HFF-Myc (cell line): Measurements from ENCODE around the gene C1R.

Source experiments
- DNase-seq: peaks from one replicate; pipeline ENCODE4 v3.0.0-alpha.2; 2011; ENCODE audit warnings: low read depth; ENCODE audit errors: extremely low read depth
- H3K4me3 ChIP-seq: replicated peaks from 2 replicates; pipeline ENCODE4 v1.5.1; 2011; ENCODE audit warnings: low read depth, mild to moderate bottlenecking, control low read depth, low read length
- CTCF ChIP-seq: IDR thresholded peaks from 2 replicates; pipeline ENCODE4 v1.5.1; 2012; ENCODE audit warnings: mild to moderate bottlenecking, low read depth, low read length, control low read depth; ENCODE audit errors: missing control alignments

The C1R gene

GRCh38 chr12:7134396-7135166 lies 42.3 kb upstream of the C1R start:
- no peak for DNase-seq
- H3K4me3 ChIP-seq = no peak overlapping the region
- no peak for TF ChIP-seq CTCF

- peak overlapping the region; percentile 53 for H3K4me3 ChIP-seq
- DNase-seq = no peak
- TF ChIP-seq CTCF = no peak
Observed at GRCh38 chr12:7131502-7131866, 39.2 kb upstream of the C1R start.

DNA sequence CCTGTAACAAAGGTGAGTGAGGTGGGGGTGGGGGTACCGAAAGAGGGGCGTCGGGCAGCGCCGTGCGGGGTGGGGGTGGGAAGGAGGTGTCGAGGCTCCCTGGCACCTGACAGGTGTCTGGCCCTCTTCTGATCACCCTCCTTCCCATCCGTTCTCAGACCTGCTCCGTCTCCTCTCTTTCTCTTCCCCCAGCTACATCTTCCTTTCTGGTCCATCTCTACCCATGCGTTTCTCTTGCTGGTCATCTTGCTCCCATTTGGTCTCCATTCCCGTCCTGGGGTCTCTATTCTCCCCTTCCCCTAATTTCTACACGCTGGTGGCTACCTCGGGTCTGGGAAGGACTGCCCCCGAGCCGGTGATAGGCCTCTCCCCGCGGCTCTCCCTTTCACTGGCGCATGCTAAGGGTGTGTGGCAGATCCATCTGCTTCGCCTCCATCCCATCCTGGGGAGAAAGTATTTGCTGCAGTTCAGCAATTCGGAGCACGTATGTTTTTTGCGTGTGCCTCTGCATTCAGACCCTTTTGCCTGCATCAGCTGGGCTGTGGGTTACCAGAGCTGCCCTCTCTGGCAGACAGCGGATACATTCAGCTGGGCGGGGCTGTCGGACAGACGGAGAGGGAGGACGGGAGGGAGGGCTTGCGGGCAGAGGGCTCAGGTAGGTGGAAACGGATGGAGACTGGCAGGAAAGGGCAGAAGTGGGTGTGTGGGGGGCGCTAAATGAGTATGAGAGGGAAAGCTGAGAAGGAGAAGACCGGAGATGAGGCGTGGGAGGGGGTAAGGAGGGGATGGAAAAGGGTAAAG lies 38.7 kb upstream of the C1R start:
- peak overlapping the region; percentile 53 for H3K4me3 ChIP-seq
- no peak for DNase-seq
- TF ChIP-seq CTCF = no peak

DNA sequence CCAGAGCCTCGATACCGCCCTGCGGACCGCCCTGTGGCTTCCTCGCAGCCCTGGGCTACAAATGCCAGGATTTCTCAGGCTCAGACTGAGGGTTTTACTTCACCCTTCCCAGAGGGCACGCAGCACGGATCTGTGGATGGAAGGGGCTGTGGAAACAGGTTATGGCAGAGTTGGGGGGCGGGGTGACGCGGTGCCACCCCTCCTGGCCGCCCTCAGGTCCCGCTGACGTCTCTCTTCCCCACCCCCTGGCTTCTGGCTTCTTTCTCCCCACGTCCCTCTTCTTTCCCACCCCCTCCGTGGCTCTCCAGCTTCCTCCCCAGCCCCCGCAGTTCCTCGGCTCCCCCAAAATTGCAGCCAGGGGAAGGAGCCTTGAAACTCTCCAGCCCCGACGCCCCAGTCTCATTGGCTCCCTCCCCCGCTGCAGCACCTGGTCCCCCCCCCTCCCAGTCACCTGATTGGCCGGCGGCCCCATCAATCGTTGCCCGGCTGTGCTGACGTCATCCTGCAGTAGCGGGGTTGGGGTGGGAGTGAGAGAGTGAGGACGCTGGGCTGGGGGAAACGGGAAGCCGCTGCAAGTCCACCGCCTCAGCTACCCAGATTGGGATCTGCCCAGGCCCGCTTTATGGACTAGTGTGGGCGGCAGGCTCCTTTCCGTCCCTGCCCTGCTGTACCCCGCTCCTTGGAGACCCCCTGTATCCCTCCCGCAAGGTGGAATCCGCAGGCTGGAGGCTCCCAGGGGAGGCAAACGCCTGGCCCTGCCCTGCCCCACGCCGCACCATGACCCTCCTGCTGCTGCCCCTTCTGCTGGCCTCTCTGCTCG lies 37.8 kb upstream of the C1R start, which contains the start of gene CLSTN3:
Gene CLSTN3, plus strand, starts transcription at position 500 of the 820 bp plus-strand sequence. Its CDS starts 278 bp downstream, at position 778.
- DNase-seq = no peak
- peak within 1 kb of the TSS; percentile 53 for H3K4me3 ChIP-seq

DNA sequence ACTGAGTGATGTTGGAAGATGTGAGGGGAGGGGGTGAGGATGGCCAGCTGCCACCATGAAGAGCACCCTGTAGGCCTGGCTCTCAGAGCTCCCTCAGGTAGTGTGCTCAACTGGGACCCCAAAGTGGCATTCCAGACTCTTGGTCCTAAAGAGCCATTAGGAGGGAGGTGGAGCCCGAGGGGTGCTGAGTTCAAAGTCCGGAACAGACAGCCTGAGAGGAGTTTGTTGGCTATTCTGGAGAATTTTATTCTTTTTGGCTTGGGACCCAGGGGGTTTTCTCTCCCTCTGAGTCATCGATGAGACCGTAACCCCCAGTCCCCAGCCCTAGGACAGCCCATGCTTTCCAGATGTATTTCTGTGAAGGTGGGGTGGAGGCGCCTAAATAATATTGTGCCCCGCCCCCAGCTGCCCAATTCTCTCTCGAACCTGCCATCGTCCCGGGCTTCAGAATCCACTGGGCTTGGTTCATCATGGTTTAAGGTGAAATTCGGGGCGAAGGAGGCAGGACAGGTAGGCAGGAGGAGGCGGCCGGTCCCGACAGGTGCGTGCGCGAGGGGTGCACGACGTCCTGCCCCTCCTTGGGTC lies 37.1 kb upstream of the C1R start:
- peak overlapping the region; percentile 53 for H3K4me3 ChIP-seq
- DNase-seq = no peak
- no peak for TF ChIP-seq CTCF

More for the DNA sequence above, 37.8 kb upstream of the C1R start, which contains the start of gene CLSTN3:
- no peak for TF ChIP-seq CTCF

- DNase-seq = no peak
- H3K4me3 ChIP-seq = peak within 1 kb of the TSS; percentile 53
- no peak for TF ChIP-seq CTCF
Observed at GRCh38 chr12:7128681-7129286, 36.5 kb upstream of the C1R start, which contains the start of gene RBP5. RBP5 (minus strand) TSS chr12:7128889; CDS start chr12:7128775, 114 bp downstream.
